Peyer's patch (tissue), 4 donors: ENCODE measurements around the gene TBC1D2B.

Source experiments
- POLR2A ChIP-seq, 2 donors: fragments of 450-650 bp; IDR thresholded peaks; one replicate each; pipeline ENCODE4 v1.5.1; 2017; ENCODE audit warnings: antibody characterized with exemption in 2 of 2, mild to moderate bottlenecking in 2 of 2, moderate library complexity in 2 of 2
- TF ChIP-seq, protein P1 (sequence below), 6 experiments: fragments of 450-650 bp in 4 of 6; fragments of 200-600 bp in 2 of 6; sonication (generic) in 1 of 6; IDR thresholded peaks; one replicate each; pipeline ENCODE4 v1.5.1; 2017 to 2019; ENCODE audit warnings: antibody characterized with exemption in 6 of 6, mild to moderate bottlenecking in 3 of 6, moderate library complexity in 1 of 6

- TF ChIP-seq, protein P1, sequence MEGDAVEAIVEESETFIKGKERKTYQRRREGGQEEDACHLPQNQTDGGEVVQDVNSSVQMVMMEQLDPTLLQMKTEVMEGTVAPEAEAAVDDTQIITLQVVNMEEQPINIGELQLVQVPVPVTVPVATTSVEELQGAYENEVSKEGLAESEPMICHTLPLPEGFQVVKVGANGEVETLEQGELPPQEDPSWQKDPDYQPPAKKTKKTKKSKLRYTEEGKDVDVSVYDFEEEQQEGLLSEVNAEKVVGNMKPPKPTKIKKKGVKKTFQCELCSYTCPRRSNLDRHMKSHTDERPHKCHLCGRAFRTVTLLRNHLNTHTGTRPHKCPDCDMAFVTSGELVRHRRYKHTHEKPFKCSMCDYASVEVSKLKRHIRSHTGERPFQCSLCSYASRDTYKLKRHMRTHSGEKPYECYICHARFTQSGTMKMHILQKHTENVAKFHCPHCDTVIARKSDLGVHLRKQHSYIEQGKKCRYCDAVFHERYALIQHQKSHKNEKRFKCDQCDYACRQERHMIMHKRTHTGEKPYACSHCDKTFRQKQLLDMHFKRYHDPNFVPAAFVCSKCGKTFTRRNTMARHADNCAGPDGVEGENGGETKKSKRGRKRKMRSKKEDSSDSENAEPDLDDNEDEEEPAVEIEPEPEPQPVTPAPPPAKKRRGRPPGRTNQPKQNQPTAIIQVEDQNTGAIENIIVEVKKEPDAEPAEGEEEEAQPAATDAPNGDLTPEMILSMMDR (IDR thresholded peaks at IDR 0.05): no peak
- TF ChIP-seq POLR2A (IDR thresholded peaks at IDR 0.05): no peak
Observed at GRCh38 chr15:78024883-78025282, 52.6 kb downstream of the TBC1D2B start.
